ENCODE data around the gene PPOX.

DNA sequence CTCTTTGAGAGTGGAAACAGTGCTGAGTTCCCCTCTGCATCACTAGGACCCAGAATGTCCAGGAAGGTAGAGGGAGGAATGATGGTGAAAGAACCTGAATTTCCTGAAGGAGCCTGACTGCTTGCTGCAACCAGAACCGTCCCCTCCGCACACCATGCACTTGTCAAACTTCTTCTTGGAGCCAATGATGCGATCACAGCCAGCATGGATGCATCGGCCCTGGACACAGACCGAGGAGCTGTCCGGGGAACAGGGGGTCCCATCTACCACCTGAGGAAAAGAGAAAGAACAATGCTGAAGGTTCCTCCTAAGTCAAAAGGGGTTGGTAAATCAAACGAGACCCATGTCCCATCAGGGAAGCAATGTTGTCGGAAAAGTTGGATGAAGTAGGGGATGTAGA, 25.7 kb downstream of the PPOX start:
- TF ChIP-seq, protein P1, sequence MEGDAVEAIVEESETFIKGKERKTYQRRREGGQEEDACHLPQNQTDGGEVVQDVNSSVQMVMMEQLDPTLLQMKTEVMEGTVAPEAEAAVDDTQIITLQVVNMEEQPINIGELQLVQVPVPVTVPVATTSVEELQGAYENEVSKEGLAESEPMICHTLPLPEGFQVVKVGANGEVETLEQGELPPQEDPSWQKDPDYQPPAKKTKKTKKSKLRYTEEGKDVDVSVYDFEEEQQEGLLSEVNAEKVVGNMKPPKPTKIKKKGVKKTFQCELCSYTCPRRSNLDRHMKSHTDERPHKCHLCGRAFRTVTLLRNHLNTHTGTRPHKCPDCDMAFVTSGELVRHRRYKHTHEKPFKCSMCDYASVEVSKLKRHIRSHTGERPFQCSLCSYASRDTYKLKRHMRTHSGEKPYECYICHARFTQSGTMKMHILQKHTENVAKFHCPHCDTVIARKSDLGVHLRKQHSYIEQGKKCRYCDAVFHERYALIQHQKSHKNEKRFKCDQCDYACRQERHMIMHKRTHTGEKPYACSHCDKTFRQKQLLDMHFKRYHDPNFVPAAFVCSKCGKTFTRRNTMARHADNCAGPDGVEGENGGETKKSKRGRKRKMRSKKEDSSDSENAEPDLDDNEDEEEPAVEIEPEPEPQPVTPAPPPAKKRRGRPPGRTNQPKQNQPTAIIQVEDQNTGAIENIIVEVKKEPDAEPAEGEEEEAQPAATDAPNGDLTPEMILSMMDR (IDR thresholded peaks at IDR 0.05; ENCODE audit: low read length) = no peak
- TF ChIP-seq EZH2 (IDR thresholded peaks at IDR 0.05; ENCODE audit: borderline replicate concordance, low read length) = no peak

Measured in OCI-LY1 (cell line).